Ovary (tissue), 3 donors: ENCODE results near the gene P2RY12.

ENCODE experiments used
- POLR2A ChIP-seq: fragments of 450-650 bp; IDR thresholded peaks from one replicate; pipeline ENCODE4 v1.6.1; 2017; ENCODE audit warnings: antibody characterized with exemption, mild to moderate bottlenecking, moderate library complexity
- TF ChIP-seq, protein P1 (sequence below), 3 donors: fragments of 450-650 bp in 2 of 3; fragments of 200-600 bp in 1 of 3; IDR thresholded peaks; one replicate each; pipeline versions ENCODE4 v1.5.1 to v1.8.0; 2016 to 2022; ENCODE audit warnings: antibody characterized with exemption in 3 of 3, mild to moderate bottlenecking in 1 of 3
- donor health status: DM: no; HTN: no; CAD: no.

DNA sequence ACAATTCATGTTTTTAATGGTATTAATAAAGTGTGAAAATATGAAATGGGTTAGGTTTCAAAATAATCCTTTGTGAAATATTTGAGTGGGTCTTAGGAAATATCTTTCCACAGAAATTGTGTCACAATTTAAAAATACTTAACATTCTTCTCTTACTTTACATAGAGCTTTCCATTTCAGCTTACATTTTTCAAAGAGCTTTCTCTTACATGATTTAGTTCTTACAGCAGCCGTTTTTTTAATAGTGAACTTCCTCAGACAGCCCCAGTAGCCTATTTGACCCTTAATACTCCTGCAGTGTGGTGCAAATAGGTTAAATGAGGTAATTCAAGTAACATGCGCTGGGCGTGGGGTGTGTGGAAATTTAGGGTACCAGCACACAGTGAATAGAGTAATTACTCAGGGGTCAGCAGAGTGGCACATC is 21.8 kb downstream of the P2RY12 start:
- TF ChIP-seq, protein P1, sequence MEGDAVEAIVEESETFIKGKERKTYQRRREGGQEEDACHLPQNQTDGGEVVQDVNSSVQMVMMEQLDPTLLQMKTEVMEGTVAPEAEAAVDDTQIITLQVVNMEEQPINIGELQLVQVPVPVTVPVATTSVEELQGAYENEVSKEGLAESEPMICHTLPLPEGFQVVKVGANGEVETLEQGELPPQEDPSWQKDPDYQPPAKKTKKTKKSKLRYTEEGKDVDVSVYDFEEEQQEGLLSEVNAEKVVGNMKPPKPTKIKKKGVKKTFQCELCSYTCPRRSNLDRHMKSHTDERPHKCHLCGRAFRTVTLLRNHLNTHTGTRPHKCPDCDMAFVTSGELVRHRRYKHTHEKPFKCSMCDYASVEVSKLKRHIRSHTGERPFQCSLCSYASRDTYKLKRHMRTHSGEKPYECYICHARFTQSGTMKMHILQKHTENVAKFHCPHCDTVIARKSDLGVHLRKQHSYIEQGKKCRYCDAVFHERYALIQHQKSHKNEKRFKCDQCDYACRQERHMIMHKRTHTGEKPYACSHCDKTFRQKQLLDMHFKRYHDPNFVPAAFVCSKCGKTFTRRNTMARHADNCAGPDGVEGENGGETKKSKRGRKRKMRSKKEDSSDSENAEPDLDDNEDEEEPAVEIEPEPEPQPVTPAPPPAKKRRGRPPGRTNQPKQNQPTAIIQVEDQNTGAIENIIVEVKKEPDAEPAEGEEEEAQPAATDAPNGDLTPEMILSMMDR (IDR thresholded peaks at IDR 0.05), result no peak
- TF ChIP-seq POLR2A, result no peak
